HCT116 (cell line): ENCODE results near the gene CSF1R. TPM values are rescaled to one million over a fixed set of nuclear protein-coding genes. Genes with fewer than 3 reads are reported as not detected.

Experiments used
- ATAC-seq: fragments of 200-7000 bp; cut with Tn5 transposase; 2 replicates; pipeline ENCODE4 v1.9.1; 2020; ENCODE audit warnings: mild to moderate bottlenecking, moderate library complexity
- BruUV-seq: library from RNA; stranded (reverse); fragments of 400-500 nt; replicated peaks from 2 replicates; lab custom pipeline; 2021; lab: Mats Ljungman, UMichigan
- CTCF ChIA-PET: fragments of 300-600 bp; sonication (Branson Sonifier 250); formaldehyde crosslinking; loops from one replicate; lab custom pipeline; 2021; ENCODE audit warnings: antibody characterized with exemption; lab: Charles Lee
- POLR2A ChIA-PET: fragments of 300-600, 350-600 bp; sonication (Branson Sonifier 250); formaldehyde crosslinking; loops from one replicate; lab custom pipeline; 2021; ENCODE audit warnings: antibody characterized with exemption; lab: Charles Lee
- RAD21 ChIA-PET, 2 experiments: fragments of 300-600 bp; sonication (Branson Sonifier 250); formaldehyde crosslinking; loops; one replicate each; lab custom pipeline; 2023; ENCODE audit warnings: low total read pairs in 2 of 2; ENCODE audit not compliant: uncharacterized antibody in 2 of 2, unreplicated experiment in 2 of 2, low non-redundant PET in 1 of 2; lab: Charles Lee
- DNase-seq: peaks from one replicate; pipeline ENCODE4 v3.0.0-alpha.2; 2010; ENCODE audit warnings: low read depth, low spot score
- H2AFZ ChIP-seq: fragments of 200-600 bp; shearing (Covaris generic), sonication (generic); 2 replicates; pipeline ENCODE4 v1.6.1; 2017; ENCODE audit warnings: low read depth, mixed run types, mixed read lengths, antibody characterized with exemption, low read length; ENCODE audit not compliant: poor library complexity, severe bottlenecking
- H3K27ac ChIP-seq: 2 replicates; pipeline ENCODE4 v1.5.1; 2012; ENCODE audit warnings: low read depth, low read length
- H3K27me3 ChIP-seq: fragments of 200-600 bp; sonication (generic); 2 replicates; pipeline ENCODE4 v1.6.1; 2016; ENCODE audit warnings: mixed run types, low read length, mixed read lengths; ENCODE audit not compliant: insufficient read depth
- H3K36me3 ChIP-seq, 2 experiments: fragments of 200-500 bp in 1 of 2; fragments of 200-600 bp in 1 of 2; sonication (Bioruptor generic) in 1 of 2; sonication (generic) in 1 of 2; 2 replicates each; pipeline versions ENCODE4 v1.5.1 to v1.6.1; 2014 to 2016; ENCODE audit warnings: low read length in 2 of 2, inconsistent platforms in 1 of 2, mixed read lengths in 1 of 2, mixed run types in 1 of 2; ENCODE audit not compliant: insufficient read depth in 2 of 2, control insufficient read depth in 1 of 2
- H3K4me1 ChIP-seq, 2 experiments: fragments of 200-600 bp in 1 of 2; sonication (generic) in 1 of 2; 2 replicates each; pipeline versions ENCODE4 v1.5.1 to v1.6.1; 2012 to 2017; ENCODE audit warnings: low read length in 2 of 2, inconsistent platforms in 1 of 2, mild to moderate bottlenecking in 1 of 2, mixed read lengths in 1 of 2, mixed run types in 1 of 2, moderate library complexity in 1 of 2; ENCODE audit not compliant: insufficient read depth in 2 of 2, control insufficient read depth in 1 of 2
- H3K4me2 ChIP-seq: fragments of 200-600 bp; sonication (generic); 2 replicates; pipeline ENCODE4 v1.6.1; 2017; ENCODE audit warnings: mixed run types, low read length, mixed read lengths
- H3K4me3 ChIP-seq, 2 experiments: fragments of 200-600 bp in 1 of 2; sonication (generic) in 1 of 2; replicated peaks in 1 of 2; 2 replicates each; pipeline ENCODE4 v1.5.1; 2011 to 2016; ENCODE audit warnings: low read length in 2 of 2, control low read depth in 1 of 2, low read depth in 1 of 2, mild to moderate bottlenecking in 1 of 2, mixed read lengths in 1 of 2, mixed run types in 1 of 2
- H3K79me2 ChIP-seq: fragments of 200-600 bp; sonication (generic); 2 replicates; pipeline ENCODE4 v1.6.1; 2017; ENCODE audit warnings: mild to moderate bottlenecking, mixed run types, low read length, moderate library complexity, mixed read lengths; ENCODE audit not compliant: insufficient read depth
- H3K9ac ChIP-seq: fragments of 200-600 bp; sonication (generic); 2 replicates; pipeline ENCODE4 v1.6.1; 2016; ENCODE audit warnings: low read length, mixed read lengths
- H3K9me2 ChIP-seq: fragments of 200-600 bp; sonication (generic), shearing (Covaris generic); 2 replicates; pipeline ENCODE4 v1.6.1; 2017; ENCODE audit warnings: mixed run types, mild to moderate bottlenecking, moderate library complexity; ENCODE audit not compliant: insufficient read depth
- H3K9me3 ChIP-seq, 2 experiments: fragments of 200-500 bp in 1 of 2; fragments of 200-600 bp in 1 of 2; sonication (Bioruptor generic) in 1 of 2; sonication (generic) in 1 of 2; 2 replicates each; pipeline ENCODE4 v1.6.1; 2014 to 2017; ENCODE audit warnings: low read length in 2 of 2, mixed read lengths in 2 of 2, inconsistent platforms in 1 of 2, low read depth in 1 of 2, mild to moderate bottlenecking in 1 of 2, mixed run types in 1 of 2, moderate library complexity in 1 of 2; ENCODE audit not compliant: control insufficient read depth in 1 of 2, insufficient read depth in 1 of 2
- H4K20me1 ChIP-seq: fragments of 200-600 bp; sonication (generic), shearing (Covaris generic); 2 replicates; pipeline ENCODE4 v1.6.1; 2017; ENCODE audit warnings: mixed run types, mild to moderate bottlenecking, moderate library complexity; ENCODE audit not compliant: insufficient read depth
- CBX3 ChIP-seq: IDR thresholded peaks from 2 replicates; pipeline ENCODE4 v1.6.1; 2012; ENCODE audit warnings: low read depth
- CEBPB ChIP-seq: IDR thresholded peaks from 2 replicates; pipeline ENCODE4 v1.6.1; 2012; ENCODE audit warnings: low read depth
- EGR1 ChIP-seq: IDR thresholded peaks from 2 replicates; pipeline ENCODE4 v1.6.1; 2012; ENCODE audit warnings: low read depth
- EZH2 ChIP-seq: fragments of 200-600 bp; sonication (generic); IDR thresholded peaks from 2 replicates; pipeline ENCODE4 v1.6.1; 2017; ENCODE audit warnings: antibody characterized with exemption, mixed run types
- JUND ChIP-seq: IDR thresholded peaks from 2 replicates; pipeline ENCODE4 v1.6.1; 2012
- SP1 ChIP-seq: IDR thresholded peaks from 2 replicates; pipeline ENCODE4 v1.6.1; 2012; ENCODE audit warnings: low read depth
- SRF ChIP-seq: IDR thresholded peaks from 2 replicates; pipeline ENCODE4 v1.6.1; 2012; ENCODE audit warnings: low read depth
- TCF7L2 ChIP-seq: IDR thresholded peaks from 2 replicates; pipeline ENCODE4 v1.7.0; 2011; ENCODE audit warnings: borderline replicate concordance, inconsistent platforms; ENCODE audit not compliant: insufficient read depth, insufficient read length; ENCODE audit errors: extremely low read depth
- intact Hi-C: fragments of 100-400 bp; cut with micrococcal nuclease; formaldehyde crosslinking; loops from 2 replicates; pipeline ENCODE4 v1.10.0; 2022
- total RNA-seq: library from RNA; stranded (reverse); gene quantifications from one replicate; pipeline ENCODE4 v1.2.1, GENCODE V29; 2021; ENCODE audit not compliant: unreplicated experiment
- TF ChIP-seq, protein P1 (sequence below): IDR thresholded peaks from 2 replicates; pipeline ENCODE4 v1.6.1; 2012
- TF ChIP-seq, protein P2 (sequence below), 3 experiments: fragments of 200-600 bp in 1 of 3; sonication (generic) in 1 of 3; IDR thresholded peaks in 2 of 3; conservative IDR thresholded peaks in 1 of 3; 2 replicates each; pipeline ENCODE4 v1.5.1; 2012 to 2017; ENCODE audit warnings: low read depth in 2 of 3, low read length in 2 of 3, antibody characterized with exemption in 1 of 3, borderline replicate concordance in 1 of 3, control low read depth in 1 of 3, mild to moderate bottlenecking in 1 of 3, mixed read lengths in 1 of 3, mixed run types in 1 of 3, moderate library complexity in 1 of 3; ENCODE audit not compliant: insufficient read depth in 1 of 3
- TF ChIP-seq, protein P3 (sequence below): IDR thresholded peaks from 2 replicates; pipeline ENCODE4 v1.6.1; 2012; ENCODE audit warnings: low read depth
- TF ChIP-seq, protein P4 (sequence below): IDR thresholded peaks from 2 replicates; pipeline ENCODE4 v1.6.1; 2011; ENCODE audit warnings: mild to moderate bottlenecking, low read length, moderate library complexity; ENCODE audit not compliant: insufficient replicate concordance; ENCODE audit errors: extremely low read depth

CSF1R gene
- total RNA-seq, 1 experiment from 2014 or later = 0.17 TPM

DNA sequence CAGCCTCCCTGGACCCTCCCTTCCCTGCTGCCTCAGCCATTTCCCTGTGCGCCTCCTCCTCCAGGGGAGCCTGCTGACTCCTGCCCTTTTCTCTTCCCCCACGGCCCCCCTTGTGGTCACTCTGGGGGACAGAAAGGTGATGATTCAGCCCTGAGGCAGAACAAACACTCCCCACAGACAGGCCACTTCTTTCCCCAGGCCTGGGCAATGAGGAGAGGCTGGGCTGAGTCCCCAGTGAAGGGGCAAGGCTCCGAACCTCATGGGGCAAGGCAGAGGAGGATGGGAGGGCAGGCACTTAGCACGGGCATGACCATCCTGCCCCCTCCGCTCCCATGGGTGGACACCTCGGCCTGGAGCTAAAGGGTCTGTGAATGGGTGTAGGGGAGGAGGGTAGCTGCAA is 21.0 kb downstream of the CSF1R start:
- ChIA-PET POLR2A (no interaction called here), CTCF (interaction anchor here (1.0 kb wide), 1 partner anchor 10 kb away, joined by 3 read pairs; no protein-coding TSS in a partner anchor), RAD21 (no interaction called here)
- peaks cover 0 to 3% of the 10 kb centered on the region in 2 experiments; a peak in 1 of 4 replicates for H3K4me1 ChIP-seq
- H3K4me3 ChIP-seq = no peak overlapping the region
- H3K79me2 ChIP-seq = no peaks in the 10 kb centered on the region
- H3K9me2 ChIP-seq = no peaks in the 10 kb centered on the region
- no peak overlapping the region for H3K4me2 ChIP-seq
- H3K27me3 ChIP-seq = no peaks in the 10 kb centered on the region
- H3K9me3 ChIP-seq = no peaks in the 10 kb centered on the region
- no peak for ATAC-seq
- DNase-seq = no peak
- BruUV-seq = no TSS peak
- no peak for TF ChIP-seq CEBPB
- no peak for TF ChIP-seq EZH2
- TF ChIP-seq, protein P1, sequence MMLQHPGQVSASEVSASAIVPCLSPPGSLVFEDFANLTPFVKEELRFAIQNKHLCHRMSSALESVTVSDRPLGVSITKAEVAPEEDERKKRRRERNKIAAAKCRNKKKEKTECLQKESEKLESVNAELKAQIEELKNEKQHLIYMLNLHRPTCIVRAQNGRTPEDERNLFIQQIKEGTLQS = no peak
- no peak for TF ChIP-seq SRF
- TF ChIP-seq SP1 = no peak
- TF ChIP-seq, protein P2, sequence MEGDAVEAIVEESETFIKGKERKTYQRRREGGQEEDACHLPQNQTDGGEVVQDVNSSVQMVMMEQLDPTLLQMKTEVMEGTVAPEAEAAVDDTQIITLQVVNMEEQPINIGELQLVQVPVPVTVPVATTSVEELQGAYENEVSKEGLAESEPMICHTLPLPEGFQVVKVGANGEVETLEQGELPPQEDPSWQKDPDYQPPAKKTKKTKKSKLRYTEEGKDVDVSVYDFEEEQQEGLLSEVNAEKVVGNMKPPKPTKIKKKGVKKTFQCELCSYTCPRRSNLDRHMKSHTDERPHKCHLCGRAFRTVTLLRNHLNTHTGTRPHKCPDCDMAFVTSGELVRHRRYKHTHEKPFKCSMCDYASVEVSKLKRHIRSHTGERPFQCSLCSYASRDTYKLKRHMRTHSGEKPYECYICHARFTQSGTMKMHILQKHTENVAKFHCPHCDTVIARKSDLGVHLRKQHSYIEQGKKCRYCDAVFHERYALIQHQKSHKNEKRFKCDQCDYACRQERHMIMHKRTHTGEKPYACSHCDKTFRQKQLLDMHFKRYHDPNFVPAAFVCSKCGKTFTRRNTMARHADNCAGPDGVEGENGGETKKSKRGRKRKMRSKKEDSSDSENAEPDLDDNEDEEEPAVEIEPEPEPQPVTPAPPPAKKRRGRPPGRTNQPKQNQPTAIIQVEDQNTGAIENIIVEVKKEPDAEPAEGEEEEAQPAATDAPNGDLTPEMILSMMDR (IDR thresholded peaks at IDR 0.05 in 2 of 3, conservative IDR thresholded peaks at IDR 0.05 in 1 of 3; ENCODE audit: borderline replicate concordance in 1 of 3, insufficient read depth in 1 of 3, low read depth in 2 of 3, low read length in 2 of 3) = no peak
- TF ChIP-seq TCF7L2 = no peak
- TF ChIP-seq JUND = no peak
- no peak for TF ChIP-seq EGR1
- TF ChIP-seq, protein P3, sequence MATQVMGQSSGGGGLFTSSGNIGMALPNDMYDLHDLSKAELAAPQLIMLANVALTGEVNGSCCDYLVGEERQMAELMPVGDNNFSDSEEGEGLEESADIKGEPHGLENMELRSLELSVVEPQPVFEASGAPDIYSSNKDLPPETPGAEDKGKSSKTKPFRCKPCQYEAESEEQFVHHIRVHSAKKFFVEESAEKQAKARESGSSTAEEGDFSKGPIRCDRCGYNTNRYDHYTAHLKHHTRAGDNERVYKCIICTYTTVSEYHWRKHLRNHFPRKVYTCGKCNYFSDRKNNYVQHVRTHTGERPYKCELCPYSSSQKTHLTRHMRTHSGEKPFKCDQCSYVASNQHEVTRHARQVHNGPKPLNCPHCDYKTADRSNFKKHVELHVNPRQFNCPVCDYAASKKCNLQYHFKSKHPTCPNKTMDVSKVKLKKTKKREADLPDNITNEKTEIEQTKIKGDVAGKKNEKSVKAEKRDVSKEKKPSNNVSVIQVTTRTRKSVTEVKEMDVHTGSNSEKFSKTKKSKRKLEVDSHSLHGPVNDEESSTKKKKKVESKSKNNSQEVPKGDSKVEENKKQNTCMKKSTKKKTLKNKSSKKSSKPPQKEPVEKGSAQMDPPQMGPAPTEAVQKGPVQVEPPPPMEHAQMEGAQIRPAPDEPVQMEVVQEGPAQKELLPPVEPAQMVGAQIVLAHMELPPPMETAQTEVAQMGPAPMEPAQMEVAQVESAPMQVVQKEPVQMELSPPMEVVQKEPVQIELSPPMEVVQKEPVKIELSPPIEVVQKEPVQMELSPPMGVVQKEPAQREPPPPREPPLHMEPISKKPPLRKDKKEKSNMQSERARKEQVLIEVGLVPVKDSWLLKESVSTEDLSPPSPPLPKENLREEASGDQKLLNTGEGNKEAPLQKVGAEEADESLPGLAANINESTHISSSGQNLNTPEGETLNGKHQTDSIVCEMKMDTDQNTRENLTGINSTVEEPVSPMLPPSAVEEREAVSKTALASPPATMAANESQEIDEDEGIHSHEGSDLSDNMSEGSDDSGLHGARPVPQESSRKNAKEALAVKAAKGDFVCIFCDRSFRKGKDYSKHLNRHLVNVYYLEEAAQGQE = no peak
- TF ChIP-seq CBX3 = no peak
- TF ChIP-seq, protein P4, sequence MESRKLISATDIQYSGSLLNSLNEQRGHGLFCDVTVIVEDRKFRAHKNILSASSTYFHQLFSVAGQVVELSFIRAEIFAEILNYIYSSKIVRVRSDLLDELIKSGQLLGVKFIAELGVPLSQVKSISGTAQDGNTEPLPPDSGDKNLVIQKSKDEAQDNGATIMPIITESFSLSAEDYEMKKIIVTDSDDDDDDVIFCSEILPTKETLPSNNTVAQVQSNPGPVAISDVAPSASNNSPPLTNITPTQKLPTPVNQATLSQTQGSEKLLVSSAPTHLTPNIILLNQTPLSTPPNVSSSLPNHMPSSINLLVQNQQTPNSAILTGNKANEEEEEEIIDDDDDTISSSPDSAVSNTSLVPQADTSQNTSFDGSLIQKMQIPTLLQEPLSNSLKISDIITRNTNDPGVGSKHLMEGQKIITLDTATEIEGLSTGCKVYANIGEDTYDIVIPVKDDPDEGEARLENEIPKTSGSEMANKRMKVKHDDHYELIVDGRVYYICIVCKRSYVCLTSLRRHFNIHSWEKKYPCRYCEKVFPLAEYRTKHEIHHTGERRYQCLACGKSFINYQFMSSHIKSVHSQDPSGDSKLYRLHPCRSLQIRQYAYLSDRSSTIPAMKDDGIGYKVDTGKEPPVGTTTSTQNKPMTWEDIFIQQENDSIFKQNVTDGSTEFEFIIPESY = no peak
- no peaks in the 10 kb centered on the region for H3K36me3 ChIP-seq
- H3K27ac ChIP-seq = no peak overlapping the region
- no peak overlapping the region for H2AFZ ChIP-seq
- no peaks in the 10 kb centered on the region for H4K20me1 ChIP-seq
- intact Hi-C loops = no loop called here
- no peak overlapping the region for H3K9ac ChIP-seq
